WI38 (cell line): ENCODE measurements around the gene MAMDC4.
"Not testable (repeated sequence)": the region's sequence is repeated elsewhere in the genome, so short reads cannot be mapped to it uniquely, and the experiment has no call there.

Experiments
- H3K4me3 ChIP-seq: 2 replicates; pipeline ENCODE4 v1.5.1; 2011; ENCODE audit warnings: low read depth, mild to moderate bottlenecking, control low read depth, low read length
- TF ChIP-seq, protein P1 (sequence below): IDR thresholded peaks from 2 replicates; pipeline ENCODE4 v1.5.1; 2012; ENCODE audit warnings: low read depth, mild to moderate bottlenecking, control low read depth, low read length

The MAMDC4 gene

DNA sequence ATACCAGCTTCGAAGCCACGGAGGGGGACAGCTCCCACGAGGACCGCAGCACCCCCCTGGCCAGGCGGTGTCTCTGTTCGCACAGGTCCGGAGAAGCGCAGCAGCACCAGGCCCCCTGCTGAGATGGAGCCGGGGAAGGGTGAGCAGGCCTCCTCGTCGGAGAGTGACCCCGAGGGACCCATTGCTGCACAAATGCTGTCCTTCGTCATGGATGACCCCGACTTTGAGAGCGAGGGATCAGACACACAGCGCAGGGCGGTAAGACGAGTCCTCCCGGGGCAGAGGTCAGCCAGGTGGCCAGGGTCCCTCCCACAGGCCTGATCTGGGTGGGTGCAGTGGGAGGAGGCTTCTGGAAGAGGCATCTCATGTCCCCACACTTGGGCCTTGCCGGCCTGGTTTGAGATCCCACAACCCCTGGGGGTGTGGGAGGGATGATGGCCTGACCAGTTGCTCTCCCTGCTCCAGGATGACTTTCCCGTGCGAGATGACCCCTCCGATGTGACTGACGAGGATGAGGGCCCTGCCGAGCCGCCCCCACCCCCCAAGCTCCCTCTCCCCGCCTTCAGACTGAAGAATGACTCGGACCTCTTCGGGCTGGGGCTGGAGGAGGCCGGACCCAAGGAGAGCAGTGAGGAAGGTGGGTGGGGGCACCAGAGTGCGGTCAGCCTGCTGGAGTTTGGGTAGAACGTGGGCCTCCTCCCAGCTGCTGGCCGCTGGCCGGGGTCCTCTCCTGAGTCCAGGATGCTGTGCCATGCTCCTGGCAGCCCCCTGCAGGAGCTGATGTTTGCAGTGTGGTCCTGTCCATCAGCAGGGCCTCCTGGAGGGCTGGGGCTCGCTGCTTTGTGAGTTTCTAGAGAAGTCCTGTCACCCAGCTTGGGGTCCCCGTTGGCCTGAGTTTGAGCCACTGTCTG lies 12.7 kb upstream of the MAMDC4 start:
- TF ChIP-seq, protein P1, sequence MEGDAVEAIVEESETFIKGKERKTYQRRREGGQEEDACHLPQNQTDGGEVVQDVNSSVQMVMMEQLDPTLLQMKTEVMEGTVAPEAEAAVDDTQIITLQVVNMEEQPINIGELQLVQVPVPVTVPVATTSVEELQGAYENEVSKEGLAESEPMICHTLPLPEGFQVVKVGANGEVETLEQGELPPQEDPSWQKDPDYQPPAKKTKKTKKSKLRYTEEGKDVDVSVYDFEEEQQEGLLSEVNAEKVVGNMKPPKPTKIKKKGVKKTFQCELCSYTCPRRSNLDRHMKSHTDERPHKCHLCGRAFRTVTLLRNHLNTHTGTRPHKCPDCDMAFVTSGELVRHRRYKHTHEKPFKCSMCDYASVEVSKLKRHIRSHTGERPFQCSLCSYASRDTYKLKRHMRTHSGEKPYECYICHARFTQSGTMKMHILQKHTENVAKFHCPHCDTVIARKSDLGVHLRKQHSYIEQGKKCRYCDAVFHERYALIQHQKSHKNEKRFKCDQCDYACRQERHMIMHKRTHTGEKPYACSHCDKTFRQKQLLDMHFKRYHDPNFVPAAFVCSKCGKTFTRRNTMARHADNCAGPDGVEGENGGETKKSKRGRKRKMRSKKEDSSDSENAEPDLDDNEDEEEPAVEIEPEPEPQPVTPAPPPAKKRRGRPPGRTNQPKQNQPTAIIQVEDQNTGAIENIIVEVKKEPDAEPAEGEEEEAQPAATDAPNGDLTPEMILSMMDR: no peak
- no peak overlapping the region for H3K4me3 ChIP-seq

DNA sequence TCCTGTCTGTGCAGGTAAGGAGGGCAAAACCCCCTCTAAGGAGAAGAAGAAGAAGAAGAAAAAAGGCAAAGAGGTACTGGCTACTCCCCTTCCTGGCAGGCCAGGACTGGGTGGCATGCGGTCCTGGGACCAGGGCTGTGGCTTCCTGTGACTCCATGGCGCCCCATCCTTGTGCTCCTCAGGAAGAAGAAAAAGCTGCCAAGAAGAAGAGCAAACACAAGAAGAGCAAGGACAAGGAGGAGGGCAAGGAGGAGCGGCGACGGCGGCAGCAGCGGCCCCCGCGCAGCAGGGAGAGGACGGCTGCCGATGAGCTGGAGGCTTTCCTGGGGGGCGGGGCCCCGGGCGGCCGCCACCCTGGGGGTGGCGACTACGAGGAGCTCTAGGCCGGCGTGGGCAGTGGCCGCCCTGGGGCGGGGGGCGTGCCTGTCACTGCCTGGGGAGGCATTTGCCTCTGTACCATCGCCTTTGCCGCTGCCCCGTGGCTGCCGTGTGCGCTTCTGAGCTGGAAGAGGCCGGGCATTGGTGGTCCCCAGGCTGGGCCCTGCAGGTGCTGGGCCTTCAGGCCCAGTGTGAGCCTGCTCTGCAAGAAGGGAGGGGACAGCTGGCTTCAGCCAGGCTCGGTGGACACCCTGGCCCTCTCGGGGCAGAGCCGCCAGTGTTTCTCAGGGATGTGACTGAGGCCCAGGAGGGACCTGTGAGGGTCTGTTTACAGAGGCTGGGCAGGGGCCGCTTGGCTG lies 11.8 kb upstream of the MAMDC4 start:
- H3K4me3 ChIP-seq: no peak overlapping the region
- TF ChIP-seq, protein P1: no peak

DNA sequence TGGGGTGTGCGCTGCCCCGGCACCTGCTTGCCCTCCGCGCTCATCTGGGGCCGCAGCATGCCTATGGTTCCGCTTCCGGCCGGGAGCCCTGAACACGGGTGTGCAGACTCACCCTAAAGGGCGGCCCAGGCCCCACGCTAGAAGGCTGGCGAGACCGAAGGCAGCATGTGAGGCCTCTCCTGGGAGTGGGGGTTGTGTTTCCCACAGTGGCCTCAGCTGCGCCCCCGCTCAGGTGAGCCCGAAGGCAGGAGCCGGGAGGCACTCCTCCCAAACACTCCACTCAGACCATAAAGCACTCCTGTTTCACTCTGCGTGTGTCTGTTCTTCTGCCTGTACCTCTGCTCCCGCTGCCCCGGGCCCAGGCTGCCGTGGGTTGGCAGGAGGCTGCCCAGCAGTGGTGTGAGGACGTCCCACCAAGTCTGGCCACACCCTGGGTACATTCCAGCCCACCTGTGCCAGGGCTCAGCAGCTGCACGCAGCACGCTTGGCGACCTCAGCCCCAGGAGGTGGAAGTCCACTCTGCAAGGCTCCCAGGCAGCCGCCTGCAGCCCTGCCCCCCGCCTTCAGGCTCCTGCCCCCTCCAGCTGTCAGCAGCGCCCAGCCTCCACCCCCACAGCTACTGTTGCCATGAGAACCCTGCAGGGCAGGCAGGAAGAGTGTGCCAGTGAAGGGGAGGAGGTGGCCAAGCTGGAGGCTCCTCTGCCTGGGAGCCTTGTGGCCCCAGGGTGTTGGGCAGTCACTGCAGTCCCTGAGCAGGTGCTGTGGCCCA lies 11.1 kb upstream of the MAMDC4 start:
- H3K4me3 ChIP-seq: no peak overlapping the region
- TF ChIP-seq, protein P1: no peak

DNA sequence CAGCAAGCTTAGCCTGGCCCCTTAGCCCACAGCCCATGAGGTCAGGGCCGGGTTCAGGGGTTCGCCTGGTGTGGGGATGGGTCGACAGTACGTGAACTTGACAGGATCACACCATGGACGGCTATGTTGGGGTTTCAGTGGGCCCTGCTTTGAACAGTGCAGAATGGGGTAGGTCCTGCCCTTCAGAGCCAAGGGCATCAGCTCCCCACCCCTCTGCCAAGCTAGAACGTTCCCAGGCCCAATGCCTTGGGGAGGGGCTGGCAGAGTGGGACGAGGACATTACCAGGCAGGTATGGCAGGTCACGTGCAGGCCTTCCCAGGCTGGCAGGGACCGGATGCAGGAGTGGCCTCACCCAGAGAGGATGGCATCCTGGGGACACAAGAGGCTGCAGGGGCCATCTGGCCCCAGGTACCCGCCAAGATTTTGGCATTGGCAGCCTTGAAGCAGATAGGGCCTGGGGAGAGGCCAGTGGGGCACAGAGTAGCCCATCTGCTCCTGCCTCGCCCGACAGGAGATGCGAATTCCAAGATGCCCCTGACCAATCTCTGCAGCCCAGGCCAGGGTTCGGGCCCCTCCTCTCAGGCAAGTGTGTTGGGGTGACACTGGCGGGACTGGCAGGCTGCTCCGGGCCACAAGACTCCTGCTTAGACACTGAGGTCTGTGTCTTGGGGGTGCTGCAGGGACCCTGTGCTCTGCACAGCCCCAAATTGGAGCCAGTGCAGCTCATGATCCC lies 10.3 kb upstream of the MAMDC4 start:
- H3K4me3 ChIP-seq: peak overlapping the region; percentile 60; the same call in 1 of the 2 replicates

DNA sequence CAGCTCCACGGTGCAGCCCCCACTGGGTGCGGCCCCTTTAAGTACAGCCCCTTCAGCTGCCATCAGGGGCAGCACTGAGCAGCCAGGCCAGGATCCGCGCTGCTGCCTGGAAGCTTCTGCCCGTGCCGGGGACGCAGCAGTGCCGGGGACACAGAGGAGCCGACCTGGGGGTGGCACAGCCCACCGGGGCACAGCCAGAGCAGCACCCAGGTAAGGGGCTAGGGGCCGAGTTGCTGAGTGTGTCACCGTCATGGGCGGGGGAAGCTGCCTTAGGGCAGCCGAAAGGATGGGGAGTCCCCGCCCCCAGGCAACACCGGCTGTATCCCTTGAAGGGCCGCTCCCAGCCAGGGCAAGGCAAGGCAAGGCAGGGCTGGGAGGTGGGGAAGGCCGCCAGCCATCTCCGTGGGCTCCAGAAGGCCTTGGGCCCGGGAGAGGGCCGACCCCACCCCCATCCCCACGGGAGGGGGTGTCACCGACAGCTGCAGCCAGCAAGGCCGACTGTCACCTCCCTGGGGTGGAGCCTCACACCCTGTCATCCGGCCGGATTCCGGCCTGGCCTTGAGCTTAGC lies 9.7 kb upstream of the MAMDC4 start, which contains the start of gene AJM1:
Gene AJM1 (plus strand): TSS at position 99 of the 569 bp plus-strand sequence. CDS start 1,937 bp downstream, outside the sequence.
- H3K4me3 ChIP-seq: peak within 1 kb of the TSS; percentile 60
- TF ChIP-seq, protein P1: peak; percentile 88

DNA sequence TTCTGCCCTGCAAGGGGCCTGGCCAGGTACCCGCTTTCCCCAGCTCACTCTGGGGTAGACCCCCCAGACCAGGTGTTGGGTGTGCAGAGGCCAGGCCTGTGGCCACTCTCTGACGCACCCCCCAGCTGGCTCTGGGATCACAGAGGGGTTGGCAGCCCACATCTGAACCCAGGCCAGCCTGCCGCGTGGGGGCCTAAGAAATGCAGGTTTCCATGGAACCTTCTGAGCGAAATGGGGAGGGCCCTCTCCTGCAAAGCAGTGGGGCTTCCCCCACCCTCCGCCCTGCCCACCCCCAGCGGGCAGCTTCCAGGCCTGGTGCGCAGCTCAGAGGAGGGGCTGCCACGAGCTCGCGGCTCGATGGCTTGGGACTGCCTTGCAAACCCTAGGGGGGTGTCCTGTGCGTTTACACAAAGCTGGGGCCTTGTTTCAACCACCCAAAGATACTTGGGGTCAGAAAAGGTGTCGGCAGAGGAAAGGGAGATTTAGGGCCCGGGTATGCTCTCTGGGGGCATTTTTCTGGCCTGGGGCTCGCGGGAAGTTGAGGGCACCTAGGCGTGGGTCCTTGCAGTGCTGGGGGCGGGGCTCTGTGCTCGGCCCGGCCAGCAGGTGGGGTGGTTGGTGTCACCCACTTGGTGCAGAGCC lies 8.9 kb upstream of the MAMDC4 start:
- not testable (repeated sequence) for H3K4me3 ChIP-seq
